T-helper 1 cell (primary cell): ENCODE results near the gene TLR3.
"Not testable (repeated sequence)": the region's sequence is repeated elsewhere in the genome, so short reads cannot be mapped to it uniquely, and the experiment has no call there.

Experiments used
- DNase-seq, 5 donors: peaks; one replicate each; pipeline ENCODE4 v3.0.0-alpha.2; 2012 to 2020
- total RNA-seq, 4 donors: gene quantifications; one replicate each; lab custom pipeline; 2026; lab: John Stamatoyannopoulos, UW

The TLR3 gene
- 1.4 to 3.1 (median 2.1) reads per million in 4 donors for total RNA-seq

GRCh38 chr4:186068581-186069348 lies at the start of gene TLR3:
Gene TLR3, plus strand, starts transcription at chr4:186069156. Its CDS starts 7,464 bp downstream, at chr4:186076620.
- peak in 1 of 5 donors; percentile 14 for DNase-seq

- no peak for DNase-seq
These were observed 49.7 kb upstream of the TLR3 start for GRCh38 chr4:186019269-186019668.

GRCh38 chr4:186020106-186020792 lies 48.7 kb upstream of the TLR3 start:
- no peak for DNase-seq

GRCh38 chr4:186020793-186021407 lies 48.1 kb upstream of the TLR3 start:
- no peak for DNase-seq

- no peak for DNase-seq
These were observed 47.3 kb upstream of the TLR3 start for GRCh38 chr4:186021461-186022167.

GRCh38 chr4:186023975-186024374 lies 45.0 kb upstream of the TLR3 start:
- DNase-seq, result no peak

DNA sequence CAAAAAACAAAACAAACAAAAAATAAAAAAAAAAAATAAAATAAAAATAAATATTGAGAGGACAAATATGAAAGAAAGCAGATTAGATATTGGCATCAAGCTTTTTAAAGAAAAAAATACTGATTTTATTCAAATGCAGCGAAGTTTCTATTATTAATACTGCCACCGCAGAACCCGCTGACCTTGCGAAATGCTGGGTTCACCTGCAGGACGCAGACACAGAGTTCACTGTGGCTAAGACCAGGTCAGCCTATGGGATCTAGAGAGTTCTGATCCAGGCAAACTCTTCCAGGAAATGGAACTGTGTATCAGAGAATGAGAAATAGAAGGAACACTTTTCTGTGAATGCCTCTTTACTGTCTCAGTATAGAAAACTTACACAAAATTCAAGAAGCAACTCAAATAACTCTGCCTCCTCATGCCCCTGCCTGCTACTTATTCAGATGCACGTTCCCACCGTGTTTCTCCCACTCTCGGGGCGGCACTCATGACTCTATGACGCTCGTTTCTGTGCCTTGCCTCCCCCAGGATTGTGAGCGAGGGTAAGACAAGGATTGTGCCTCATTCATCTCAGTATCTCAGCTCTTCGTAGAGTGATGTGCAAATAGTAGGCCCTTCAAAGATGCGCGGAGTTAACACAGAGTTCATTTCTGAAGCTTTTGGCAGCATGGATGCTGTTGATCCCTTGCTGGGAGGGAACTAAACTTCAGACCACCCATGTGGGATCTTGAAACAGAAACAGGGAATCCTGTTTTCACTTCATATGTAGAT lies 44.1 kb upstream of the TLR3 start:
- no peak for DNase-seq

DNA sequence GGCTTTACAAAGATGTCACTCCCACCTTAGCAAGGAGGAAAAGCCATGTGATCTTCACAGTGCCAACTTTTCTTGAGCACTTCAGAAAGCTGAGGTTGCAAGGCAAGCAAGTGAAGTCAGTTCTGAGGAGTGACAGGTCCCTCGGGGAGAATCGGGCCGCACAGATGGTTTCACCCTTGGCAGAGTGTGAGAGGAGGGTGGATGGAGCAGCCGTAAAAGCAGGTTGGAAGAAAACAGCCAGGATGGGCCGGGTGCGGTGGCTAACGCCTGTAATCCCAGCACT lies 43.6 kb upstream of the TLR3 start:
- no peak for DNase-seq

GRCh38 chr4:186027405-186027804 lies 41.6 kb upstream of the TLR3 start:
- DNase-seq, result no peak

GRCh38 chr4:186029571-186030398 lies 39.2 kb upstream of the TLR3 start:
- no peak for DNase-seq

GRCh38 chr4:186030399-186030775 lies 38.6 kb upstream of the TLR3 start:
- no peak for DNase-seq

DNA sequence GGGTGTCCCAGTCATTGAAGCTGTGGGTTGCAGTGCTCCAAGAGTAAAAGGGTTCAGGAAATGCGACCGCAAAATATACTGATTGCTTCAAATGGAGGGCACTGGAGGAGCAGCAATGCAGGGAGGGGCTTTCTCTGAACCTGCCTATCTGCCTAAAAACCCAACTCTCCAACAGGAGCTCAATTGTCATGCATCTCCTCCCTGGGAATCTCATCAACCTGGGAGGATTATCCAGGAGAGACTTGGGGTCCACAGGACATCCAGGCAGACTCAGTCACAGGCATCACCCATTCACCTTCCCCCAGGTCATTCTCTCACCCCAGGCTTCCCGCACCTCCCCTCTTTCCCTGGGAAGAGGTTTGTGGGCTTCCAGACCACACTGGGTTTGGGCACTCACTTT lies 38.2 kb upstream of the TLR3 start:
- DNase-seq, result no peak

GRCh38 chr4:186032259-186032658 lies 36.7 kb upstream of the TLR3 start:
- no peak for DNase-seq

GRCh38 chr4:186033027-186033426 lies 35.9 kb upstream of the TLR3 start:
- no peak for DNase-seq

- DNase-seq, result not testable (repeated sequence)
These were observed 34.3 kb upstream of the TLR3 start for GRCh38 chr4:186034613-186035012.

DNA sequence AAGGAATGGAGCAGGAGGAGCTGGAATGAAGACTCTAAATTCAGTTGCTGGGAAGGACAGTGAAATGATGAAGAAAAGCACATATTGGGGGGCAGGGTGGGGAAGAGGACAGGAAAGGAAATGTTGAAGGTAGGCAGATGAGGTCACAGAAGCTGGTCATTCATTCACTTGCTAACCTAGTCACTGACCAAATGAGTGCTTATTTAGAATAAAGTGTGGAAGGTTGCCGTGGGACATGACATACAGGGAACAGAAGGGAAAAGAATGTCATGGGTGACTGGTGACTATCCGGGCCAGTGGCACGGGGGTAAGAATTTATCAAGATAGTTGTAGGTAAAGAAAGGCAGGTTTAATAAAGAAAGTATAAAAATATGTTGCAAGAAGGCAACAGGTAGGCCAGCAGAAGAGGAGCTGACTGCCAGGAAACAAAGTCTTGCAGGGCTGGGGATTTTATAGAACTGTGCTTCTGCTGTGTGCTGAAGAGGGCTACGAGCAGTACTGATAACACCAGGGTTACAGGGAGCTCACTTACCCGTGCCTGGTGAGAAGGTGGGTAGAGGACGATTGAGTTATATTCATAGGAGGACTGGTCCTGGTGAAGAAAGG lies 31.9 kb upstream of the TLR3 start:
- no peak for DNase-seq

DNA sequence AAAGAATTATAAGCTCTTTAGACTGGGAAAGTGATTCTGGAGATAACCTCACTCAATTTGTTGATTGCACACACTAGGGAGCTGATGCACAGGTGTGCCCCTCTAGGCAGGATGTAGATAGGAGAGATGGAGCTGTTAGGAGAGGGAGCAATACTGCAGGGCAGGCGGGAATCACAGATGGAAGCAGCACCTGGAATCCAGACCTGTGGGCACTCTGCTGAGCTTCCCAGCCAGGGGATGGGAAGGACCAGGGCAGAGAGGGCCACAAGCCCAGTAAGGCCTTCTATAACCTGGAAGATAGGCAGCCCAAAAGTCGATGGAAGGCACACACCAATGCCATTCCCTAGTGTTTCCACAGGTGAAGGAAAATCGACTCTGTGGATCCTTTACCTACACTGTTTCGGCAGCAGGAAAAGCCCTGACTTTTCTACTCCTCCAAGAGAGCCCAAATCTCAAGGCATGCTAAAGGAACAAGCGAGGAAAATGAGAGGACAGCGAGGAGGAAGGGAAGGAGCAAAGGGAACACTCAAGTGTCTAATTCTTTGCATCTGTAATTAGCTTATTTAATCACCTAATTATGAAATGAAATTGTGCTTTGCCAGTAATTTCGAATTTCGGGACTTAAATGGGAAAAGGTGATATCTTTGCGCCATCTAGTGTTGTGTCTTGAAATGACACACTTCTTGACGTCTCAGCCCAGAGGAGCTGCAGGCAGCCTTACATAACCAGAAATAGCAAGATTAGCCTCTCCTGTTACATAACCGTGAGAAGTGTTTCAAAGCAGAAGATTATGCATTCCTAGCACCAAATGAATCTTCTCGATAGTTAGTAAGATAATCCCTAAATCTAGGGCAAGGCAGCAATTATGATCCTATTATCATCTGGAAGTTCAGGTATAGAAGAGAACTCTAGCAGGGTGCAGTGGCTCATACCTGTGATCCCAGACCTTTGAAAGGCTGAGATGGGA lies 31.0 kb upstream of the TLR3 start:
- peak in 2 of 5 donors; percentile 9 to 36 for DNase-seq

DNA sequence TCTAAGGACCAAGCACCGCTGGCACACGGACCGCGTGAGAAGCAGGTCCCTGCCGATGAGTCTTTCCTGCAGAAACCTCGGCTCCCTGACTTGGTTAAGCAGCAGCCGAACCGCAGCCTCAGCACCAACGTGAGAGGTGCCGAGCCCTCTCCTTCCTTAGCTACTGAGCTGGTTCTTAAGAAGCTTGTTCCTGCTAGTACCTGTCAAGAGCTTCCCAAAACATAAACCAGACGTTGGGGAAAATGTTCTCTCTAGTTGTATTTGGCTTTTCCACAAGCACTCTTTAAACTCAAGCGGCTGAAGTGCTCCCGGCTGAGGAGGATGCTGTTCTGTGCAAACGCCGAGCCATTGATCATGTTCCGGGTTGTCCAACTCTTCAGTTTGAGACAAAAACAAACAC lies 29.3 kb upstream of the TLR3 start:
- DNase-seq, result no peak

- DNase-seq, result no peak
These were observed 28.6 kb upstream of the TLR3 start for GRCh38 chr4:186040316-186040715.

DNA sequence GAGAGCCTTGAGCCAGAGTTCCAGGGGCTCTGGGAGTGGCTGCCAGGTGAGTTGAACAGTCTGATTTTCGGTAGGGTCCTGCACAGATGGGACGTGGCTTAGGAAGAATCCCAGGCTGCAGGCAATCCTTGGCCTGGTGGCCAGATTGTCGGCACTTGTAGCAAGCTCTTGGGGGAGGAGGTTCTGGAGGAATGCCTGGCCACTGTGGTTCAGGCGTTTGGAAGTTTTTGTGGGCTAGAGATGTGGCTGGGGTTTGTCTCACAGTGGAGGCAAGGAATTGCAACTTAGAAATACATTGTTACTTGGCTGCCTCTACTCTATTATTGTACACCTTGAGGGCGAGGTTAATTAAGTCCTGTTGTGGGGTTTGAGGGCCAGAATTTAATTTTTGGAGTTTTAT lies 21.5 kb upstream of the TLR3 start:
- not testable (repeated sequence) for DNase-seq
